HL-60 (cell line): Measurements from ENCODE around the gene USH2A.

Source experiments
- DNase-seq, 2 experiments: peaks; one replicate each; pipeline ENCODE4 v3.0.0-alpha.2; 2010 to 2020; ENCODE audit warnings: low read depth in 1 of 2, low spot score in 1 of 2
- H3K27ac ChIP-seq: fragments of 250-450 bp; sonication (Bioruptor Pico); replicated peaks from 2 replicates; pipeline ENCODE4 v1.5.1; 2020; ENCODE audit warnings: mild to moderate bottlenecking, moderate library complexity
- H3K27me3 ChIP-seq: fragments of 250-450 bp; sonication (Bioruptor Pico); 2 replicates; pipeline ENCODE4 v1.5.1; 2021; ENCODE audit warnings: mild to moderate bottlenecking, moderate library complexity; ENCODE audit not compliant: insufficient read depth, poor library complexity, severe bottlenecking
- H3K4me3 ChIP-seq: replicated peaks from 2 replicates; pipeline ENCODE4 v1.5.1; 2011; ENCODE audit warnings: mild to moderate bottlenecking, control low read depth, low read length; ENCODE audit not compliant: insufficient read depth
- GABPA ChIP-seq: IDR thresholded peaks from 2 replicates; pipeline ENCODE4 v1.6.1; 2012; ENCODE audit warnings: low read depth
- POLR2AphosphoS5 ChIP-seq: IDR thresholded peaks from 2 replicates; pipeline ENCODE4 v1.6.1; 2012; ENCODE audit warnings: low read depth
- SPI1 ChIP-seq: IDR thresholded peaks from 2 replicates; pipeline ENCODE4 v1.6.1; 2012; ENCODE audit warnings: low read depth, mild to moderate bottlenecking, borderline replicate concordance
- TF ChIP-seq, protein P1 (sequence below): IDR thresholded peaks from one replicate; pipeline ENCODE4 v1.5.1; 2011; ENCODE audit warnings: low read length, control low read depth, inconsistent platforms; ENCODE audit not compliant: insufficient read depth
- TF ChIP-seq, protein P2 (sequence below): IDR thresholded peaks from 2 replicates; pipeline ENCODE4 v1.6.1; 2012; ENCODE audit warnings: low read depth; ENCODE audit not compliant: insufficient replicate concordance

USH2A gene

DNA sequence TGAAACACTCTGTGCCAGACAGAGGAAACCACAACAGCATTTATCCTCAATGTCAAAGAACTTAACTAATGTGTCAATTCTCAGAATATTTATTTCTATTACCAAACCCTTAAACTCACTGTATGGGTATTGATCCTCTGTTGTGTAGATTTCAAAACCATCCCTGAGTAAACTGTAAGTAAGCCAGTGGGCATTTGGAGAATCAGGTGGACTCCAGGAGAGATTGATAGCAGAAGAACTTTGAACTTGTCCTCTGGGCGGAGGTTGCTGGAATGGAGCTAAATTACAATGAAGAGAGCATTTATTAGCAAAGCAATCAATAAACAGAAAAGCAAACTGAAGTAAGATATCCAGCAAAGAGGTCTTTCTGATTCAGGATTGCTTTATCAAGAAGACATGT lies 216.1 kb downstream of the USH2A start:
- Histone ChIP-seq H3K27ac (no peak overlapping the region), H3K27me3 (peaks cover 2% of the 10 kb centered on the region), H3K4me3 (no peak overlapping the region)
- TF ChIP-seq, protein P1, sequence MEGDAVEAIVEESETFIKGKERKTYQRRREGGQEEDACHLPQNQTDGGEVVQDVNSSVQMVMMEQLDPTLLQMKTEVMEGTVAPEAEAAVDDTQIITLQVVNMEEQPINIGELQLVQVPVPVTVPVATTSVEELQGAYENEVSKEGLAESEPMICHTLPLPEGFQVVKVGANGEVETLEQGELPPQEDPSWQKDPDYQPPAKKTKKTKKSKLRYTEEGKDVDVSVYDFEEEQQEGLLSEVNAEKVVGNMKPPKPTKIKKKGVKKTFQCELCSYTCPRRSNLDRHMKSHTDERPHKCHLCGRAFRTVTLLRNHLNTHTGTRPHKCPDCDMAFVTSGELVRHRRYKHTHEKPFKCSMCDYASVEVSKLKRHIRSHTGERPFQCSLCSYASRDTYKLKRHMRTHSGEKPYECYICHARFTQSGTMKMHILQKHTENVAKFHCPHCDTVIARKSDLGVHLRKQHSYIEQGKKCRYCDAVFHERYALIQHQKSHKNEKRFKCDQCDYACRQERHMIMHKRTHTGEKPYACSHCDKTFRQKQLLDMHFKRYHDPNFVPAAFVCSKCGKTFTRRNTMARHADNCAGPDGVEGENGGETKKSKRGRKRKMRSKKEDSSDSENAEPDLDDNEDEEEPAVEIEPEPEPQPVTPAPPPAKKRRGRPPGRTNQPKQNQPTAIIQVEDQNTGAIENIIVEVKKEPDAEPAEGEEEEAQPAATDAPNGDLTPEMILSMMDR = no peak
- TF ChIP-seq, protein P2, sequence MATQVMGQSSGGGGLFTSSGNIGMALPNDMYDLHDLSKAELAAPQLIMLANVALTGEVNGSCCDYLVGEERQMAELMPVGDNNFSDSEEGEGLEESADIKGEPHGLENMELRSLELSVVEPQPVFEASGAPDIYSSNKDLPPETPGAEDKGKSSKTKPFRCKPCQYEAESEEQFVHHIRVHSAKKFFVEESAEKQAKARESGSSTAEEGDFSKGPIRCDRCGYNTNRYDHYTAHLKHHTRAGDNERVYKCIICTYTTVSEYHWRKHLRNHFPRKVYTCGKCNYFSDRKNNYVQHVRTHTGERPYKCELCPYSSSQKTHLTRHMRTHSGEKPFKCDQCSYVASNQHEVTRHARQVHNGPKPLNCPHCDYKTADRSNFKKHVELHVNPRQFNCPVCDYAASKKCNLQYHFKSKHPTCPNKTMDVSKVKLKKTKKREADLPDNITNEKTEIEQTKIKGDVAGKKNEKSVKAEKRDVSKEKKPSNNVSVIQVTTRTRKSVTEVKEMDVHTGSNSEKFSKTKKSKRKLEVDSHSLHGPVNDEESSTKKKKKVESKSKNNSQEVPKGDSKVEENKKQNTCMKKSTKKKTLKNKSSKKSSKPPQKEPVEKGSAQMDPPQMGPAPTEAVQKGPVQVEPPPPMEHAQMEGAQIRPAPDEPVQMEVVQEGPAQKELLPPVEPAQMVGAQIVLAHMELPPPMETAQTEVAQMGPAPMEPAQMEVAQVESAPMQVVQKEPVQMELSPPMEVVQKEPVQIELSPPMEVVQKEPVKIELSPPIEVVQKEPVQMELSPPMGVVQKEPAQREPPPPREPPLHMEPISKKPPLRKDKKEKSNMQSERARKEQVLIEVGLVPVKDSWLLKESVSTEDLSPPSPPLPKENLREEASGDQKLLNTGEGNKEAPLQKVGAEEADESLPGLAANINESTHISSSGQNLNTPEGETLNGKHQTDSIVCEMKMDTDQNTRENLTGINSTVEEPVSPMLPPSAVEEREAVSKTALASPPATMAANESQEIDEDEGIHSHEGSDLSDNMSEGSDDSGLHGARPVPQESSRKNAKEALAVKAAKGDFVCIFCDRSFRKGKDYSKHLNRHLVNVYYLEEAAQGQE = no peak
- TF ChIP-seq POLR2AphosphoS5 (no peak), GABPA (no peak), SPI1 (no peak)
- no peak for DNase-seq

DNA sequence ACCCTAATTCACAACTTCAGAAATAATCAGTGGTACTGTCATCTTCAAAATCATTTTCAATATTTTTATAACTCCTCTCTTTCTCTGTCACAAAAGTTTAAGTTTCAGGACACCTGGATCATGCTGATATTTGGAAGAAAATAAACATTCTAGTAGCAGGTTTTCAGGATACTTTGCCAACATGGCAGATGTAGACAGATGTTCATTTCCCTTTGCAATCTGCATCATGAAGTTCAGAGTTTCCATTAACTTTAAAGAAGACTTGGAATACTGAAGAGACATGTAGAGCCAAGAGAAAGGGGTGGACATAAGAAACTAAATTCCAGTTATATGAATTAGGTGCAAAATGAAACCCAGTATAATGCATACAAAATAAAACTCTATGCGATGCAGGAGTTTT lies 218.1 kb downstream of the USH2A start:
- Histone ChIP-seq H3K27ac (no peak overlapping the region), H3K27me3 (peaks cover 2% of the 10 kb centered on the region), H3K4me3 (no peak overlapping the region)
- TF ChIP-seq POLR2AphosphoS5 (no peak), GABPA (no peak), SPI1 (no peak)
- TF ChIP-seq, protein P2 = no peak
- TF ChIP-seq, protein P1 = no peak
- DNase-seq = no peak

- H3K4me3 ChIP-seq = no peak overlapping the region
- peaks cover 2% of the 10 kb centered on the region for H3K27me3 ChIP-seq
- no peak for TF ChIP-seq SPI1
- no peak for TF ChIP-seq GABPA
- no peak for TF ChIP-seq POLR2AphosphoS5
- TF ChIP-seq, protein P2 = no peak
- TF ChIP-seq, protein P1 = no peak
- no peak for DNase-seq
- H3K27ac ChIP-seq = no peak overlapping the region
These were observed 221.3 kb downstream of the USH2A start for GRCh38 chr1:216201946-216202345.
